HCT116 (cell line): ENCODE data around the gene DNAJC1. TPM values are rescaled to one million over a fixed set of nuclear protein-coding genes. Genes with fewer than 3 reads are reported as not detected.
A peak's percentile ranks its signal among the peaks of the same experiment; 100 is the strongest.

Source experiments
- ATAC-seq: fragments of 200-7000 bp; cut with Tn5 transposase; 2 replicates; pipeline ENCODE4 v1.9.1; 2020; ENCODE audit warnings: mild to moderate bottlenecking, moderate library complexity
- BruUV-seq: library from RNA; stranded (reverse); fragments of 400-500 nt; replicated peaks from 2 replicates; lab custom pipeline; 2021; lab: Mats Ljungman, UMichigan
- CTCF ChIA-PET: fragments of 300-600 bp; sonication (Branson Sonifier 250); formaldehyde crosslinking; loops from one replicate; lab custom pipeline; 2021; ENCODE audit warnings: antibody characterized with exemption; lab: Charles Lee
- POLR2A ChIA-PET: fragments of 300-600, 350-600 bp; sonication (Branson Sonifier 250); formaldehyde crosslinking; loops from one replicate; lab custom pipeline; 2021; ENCODE audit warnings: antibody characterized with exemption; lab: Charles Lee
- RAD21 ChIA-PET, 2 experiments: fragments of 300-600 bp; sonication (Branson Sonifier 250); formaldehyde crosslinking; loops; one replicate each; lab custom pipeline; 2023; ENCODE audit warnings: low total read pairs in 2 of 2; ENCODE audit not compliant: uncharacterized antibody in 2 of 2, unreplicated experiment in 2 of 2, low non-redundant PET in 1 of 2; lab: Charles Lee
- DNase-seq: peaks from one replicate; pipeline ENCODE4 v3.0.0-alpha.2; 2010; ENCODE audit warnings: low read depth, low spot score
- H2AFZ ChIP-seq: fragments of 200-600 bp; shearing (Covaris generic), sonication (generic); 2 replicates; pipeline ENCODE4 v1.6.1; 2017; ENCODE audit warnings: low read depth, mixed run types, mixed read lengths, antibody characterized with exemption, low read length; ENCODE audit not compliant: poor library complexity, severe bottlenecking
- H3K27ac ChIP-seq: 2 replicates; pipeline ENCODE4 v1.5.1; 2012; ENCODE audit warnings: low read depth, low read length
- H3K27me3 ChIP-seq: fragments of 200-600 bp; sonication (generic); 2 replicates; pipeline ENCODE4 v1.6.1; 2016; ENCODE audit warnings: mixed run types, low read length, mixed read lengths; ENCODE audit not compliant: insufficient read depth
- H3K36me3 ChIP-seq, 2 experiments: fragments of 200-500 bp in 1 of 2; fragments of 200-600 bp in 1 of 2; sonication (Bioruptor generic) in 1 of 2; sonication (generic) in 1 of 2; 2 replicates each; pipeline versions ENCODE4 v1.5.1 to v1.6.1; 2014 to 2016; ENCODE audit warnings: low read length in 2 of 2, inconsistent platforms in 1 of 2, mixed read lengths in 1 of 2, mixed run types in 1 of 2; ENCODE audit not compliant: insufficient read depth in 2 of 2, control insufficient read depth in 1 of 2
- H3K4me1 ChIP-seq, 2 experiments: fragments of 200-600 bp in 1 of 2; sonication (generic) in 1 of 2; 2 replicates each; pipeline versions ENCODE4 v1.5.1 to v1.6.1; 2012 to 2017; ENCODE audit warnings: low read length in 2 of 2, inconsistent platforms in 1 of 2, mild to moderate bottlenecking in 1 of 2, mixed read lengths in 1 of 2, mixed run types in 1 of 2, moderate library complexity in 1 of 2; ENCODE audit not compliant: insufficient read depth in 2 of 2, control insufficient read depth in 1 of 2
- H3K4me2 ChIP-seq: fragments of 200-600 bp; sonication (generic); 2 replicates; pipeline ENCODE4 v1.6.1; 2017; ENCODE audit warnings: mixed run types, low read length, mixed read lengths
- H3K4me3 ChIP-seq, 2 experiments: fragments of 200-600 bp in 1 of 2; sonication (generic) in 1 of 2; replicated peaks in 1 of 2; 2 replicates each; pipeline ENCODE4 v1.5.1; 2011 to 2016; ENCODE audit warnings: low read length in 2 of 2, control low read depth in 1 of 2, low read depth in 1 of 2, mild to moderate bottlenecking in 1 of 2, mixed read lengths in 1 of 2, mixed run types in 1 of 2
- H3K79me2 ChIP-seq: fragments of 200-600 bp; sonication (generic); 2 replicates; pipeline ENCODE4 v1.6.1; 2017; ENCODE audit warnings: mild to moderate bottlenecking, mixed run types, low read length, moderate library complexity, mixed read lengths; ENCODE audit not compliant: insufficient read depth
- H3K9ac ChIP-seq: fragments of 200-600 bp; sonication (generic); 2 replicates; pipeline ENCODE4 v1.6.1; 2016; ENCODE audit warnings: low read length, mixed read lengths
- H3K9me2 ChIP-seq: fragments of 200-600 bp; sonication (generic), shearing (Covaris generic); 2 replicates; pipeline ENCODE4 v1.6.1; 2017; ENCODE audit warnings: mixed run types, mild to moderate bottlenecking, moderate library complexity; ENCODE audit not compliant: insufficient read depth
- H3K9me3 ChIP-seq, 2 experiments: fragments of 200-500 bp in 1 of 2; fragments of 200-600 bp in 1 of 2; sonication (Bioruptor generic) in 1 of 2; sonication (generic) in 1 of 2; 2 replicates each; pipeline ENCODE4 v1.6.1; 2014 to 2017; ENCODE audit warnings: low read length in 2 of 2, mixed read lengths in 2 of 2, inconsistent platforms in 1 of 2, low read depth in 1 of 2, mild to moderate bottlenecking in 1 of 2, mixed run types in 1 of 2, moderate library complexity in 1 of 2; ENCODE audit not compliant: control insufficient read depth in 1 of 2, insufficient read depth in 1 of 2
- H4K20me1 ChIP-seq: fragments of 200-600 bp; sonication (generic), shearing (Covaris generic); 2 replicates; pipeline ENCODE4 v1.6.1; 2017; ENCODE audit warnings: mixed run types, mild to moderate bottlenecking, moderate library complexity; ENCODE audit not compliant: insufficient read depth
- ATF3 ChIP-seq: IDR thresholded peaks from 2 replicates; pipeline ENCODE4 v1.6.1; 2012
- CEBPB ChIP-seq: IDR thresholded peaks from 2 replicates; pipeline ENCODE4 v1.6.1; 2012; ENCODE audit warnings: low read depth
- CTCF ChIP-seq, 3 experiments: fragments of 200-600 bp in 1 of 3; sonication (generic) in 1 of 3; IDR thresholded peaks in 2 of 3; conservative IDR thresholded peaks in 1 of 3; 2 replicates each; pipeline ENCODE4 v1.5.1; 2012 to 2017; ENCODE audit warnings: low read depth in 2 of 3, low read length in 2 of 3, antibody characterized with exemption in 1 of 3, borderline replicate concordance in 1 of 3, control low read depth in 1 of 3, mild to moderate bottlenecking in 1 of 3, mixed read lengths in 1 of 3, mixed run types in 1 of 3, moderate library complexity in 1 of 3; ENCODE audit not compliant: insufficient read depth in 1 of 3
- EGR1 ChIP-seq: IDR thresholded peaks from 2 replicates; pipeline ENCODE4 v1.6.1; 2012; ENCODE audit warnings: low read depth
- ELF1 ChIP-seq: IDR thresholded peaks from 2 replicates; pipeline ENCODE4 v1.6.1; 2012; ENCODE audit warnings: low read depth, borderline replicate concordance
- EZH2 ChIP-seq: fragments of 200-600 bp; sonication (generic); IDR thresholded peaks from 2 replicates; pipeline ENCODE4 v1.6.1; 2017; ENCODE audit warnings: antibody characterized with exemption, mixed run types
- EZH2phosphoT487 ChIP-seq: fragments of 200-600 bp; IDR thresholded peaks from 2 replicates; pipeline ENCODE4 v1.6.1; 2018; ENCODE audit warnings: antibody characterized with exemption, borderline replicate concordance
- FOSL1 ChIP-seq: IDR thresholded peaks from 2 replicates; pipeline ENCODE4 v1.6.1; 2012; ENCODE audit warnings: low read depth
- JUND ChIP-seq: IDR thresholded peaks from 2 replicates; pipeline ENCODE4 v1.6.1; 2012
- MAX ChIP-seq: IDR thresholded peaks from 2 replicates; pipeline ENCODE4 v1.6.1; 2012
- POLR2A ChIP-seq: IDR thresholded peaks from 2 replicates; pipeline ENCODE4 v1.7.0; 2011; ENCODE audit warnings: borderline replicate concordance; ENCODE audit not compliant: insufficient read depth, insufficient read length; ENCODE audit errors: extremely low read depth
- POLR2AphosphoS5 ChIP-seq: IDR thresholded peaks from 2 replicates; pipeline ENCODE4 v1.6.1; 2011; ENCODE audit warnings: mild to moderate bottlenecking, low read depth, low read length, moderate library complexity
- RAD21 ChIP-seq: IDR thresholded peaks from 2 replicates; pipeline ENCODE4 v1.6.1; 2012; ENCODE audit warnings: low read depth, mild to moderate bottlenecking
- REST ChIP-seq: IDR thresholded peaks from 2 replicates; pipeline ENCODE4 v1.6.1; 2012; ENCODE audit warnings: low read depth
- SIN3A ChIP-seq: IDR thresholded peaks from 2 replicates; pipeline ENCODE4 v1.6.1; 2012; ENCODE audit warnings: low read depth
- TCF7L2 ChIP-seq: IDR thresholded peaks from 2 replicates; pipeline ENCODE4 v1.7.0; 2011; ENCODE audit warnings: borderline replicate concordance, inconsistent platforms; ENCODE audit not compliant: insufficient read depth, insufficient read length; ENCODE audit errors: extremely low read depth
- ZBTB33 ChIP-seq: IDR thresholded peaks from 2 replicates; pipeline ENCODE4 v1.6.1; 2011; ENCODE audit warnings: mild to moderate bottlenecking, low read length, moderate library complexity; ENCODE audit not compliant: insufficient replicate concordance; ENCODE audit errors: extremely low read depth
- ZFX ChIP-seq: fragments of 450-650 bp; IDR thresholded peaks from 2 replicates; pipeline ENCODE4 v1.6.1; 2017
- ZNF274 ChIP-seq: fragments of 200-500 bp; sonication (Bioruptor generic); IDR thresholded peaks from 2 replicates; pipeline ENCODE4 v1.6.1; 2014; ENCODE audit warnings: mild to moderate bottlenecking, low read depth, low read length, inconsistent platforms
- intact Hi-C: fragments of 100-400 bp; cut with micrococcal nuclease; formaldehyde crosslinking; loops from 2 replicates; pipeline ENCODE4 v1.10.0; 2022
- total RNA-seq: library from RNA; stranded (reverse); gene quantifications from one replicate; pipeline ENCODE4 v1.2.1, GENCODE V29; 2021; ENCODE audit not compliant: unreplicated experiment

The DNAJC1 gene
- total RNA-seq, 1 experiment from 2014 or later = 17.9 TPM

- ChIA-PET POLR2A (no interaction called here), RAD21 (interaction anchor here (1.0 to 1.4 kb wide), 2 partner anchors 236 kb away, joined by 3 to 4 read pairs; no protein-coding TSS in a partner anchor), CTCF (interaction anchor here (0.9 to 2.0 kb wide), 6 partner anchors 10 to 463 kb away, joined by 3 to 17 read pairs (median 4); no protein-coding TSS in a partner anchor)
- H2AFZ ChIP-seq = no peak overlapping the region
- H3K36me3 ChIP-seq = peaks cover 12 to 16% of the 10 kb centered on the region in 2 experiments; a peak in 3 of 4 replicates
- ATAC-seq (peak; percentile 95), DNase-seq (peak; percentile 44)
- no peaks in the 10 kb centered on the region for H3K9me2 ChIP-seq
- H3K27ac ChIP-seq = no peak overlapping the region
- H3K79me2 ChIP-seq = peaks cover 9% of the 10 kb centered on the region; the same call in 1 of the 2 replicates
- peaks cover 5 to 19% of the 10 kb centered on the region in 2 experiments for H3K4me1 ChIP-seq
- no peak overlapping the region for H3K4me2 ChIP-seq
- no TSS peak for BruUV-seq
- H3K9me3 ChIP-seq = no peaks in the 10 kb centered on the region
- no peak overlapping the region for H3K9ac ChIP-seq
- no peaks in the 10 kb centered on the region for H3K27me3 ChIP-seq
- no peaks in the 10 kb centered on the region; the same call in 1 of the 2 replicates for H4K20me1 ChIP-seq
- intact Hi-C loops = loop anchor here (1.0 to 5.0 kb wide), 5 partner anchors 221 to 655 kb away; no protein-coding TSS in a partner anchor
- no peak overlapping the region for H3K4me3 ChIP-seq
- TF ChIP-seq CEBPB (no peak), EGR1 (no peak), CTCF (IDR thresholded peaks at IDR 0.05 in 2 of 3, conservative IDR thresholded peaks at IDR 0.05 in 1 of 3; ENCODE audit: borderline replicate concordance in 1 of 3, insufficient read depth in 1 of 3, low read depth in 2 of 3, low read length in 2 of 3) (peak; percentile 68 to 95 (median 94)), FOSL1 (no peak), EZH2 (no peak), ZFX (no peak), SIN3A (no peak), JUND (no peak), POLR2AphosphoS5 (no peak), ZNF274 (no peak), MAX (peak; percentile 41; the same call in 1 of the 2 replicates), ATF3 (no peak), POLR2A (no peak), REST (no peak), TCF7L2 (no peak), EZH2phosphoT487 (no peak), ELF1 (no peak), RAD21 (peak; percentile 93), ZBTB33 (no peak)
Measured at GRCh38 chr10:21732067-21732772, 271.3 kb downstream of the DNAJC1 start.
